Renal cortical epithelial cell (primary cell): ENCODE measurements around the gene HHATL. TPM values are rescaled to one million over a fixed set of nuclear protein-coding genes. Genes with fewer than 3 reads are reported as not detected.

Experiments
- DNase-seq: peaks from one replicate; pipeline ENCODE4 v3.0.0-alpha.2; 2011; ENCODE audit warnings: low read depth
- total RNA-seq: library from RNA; depleted of rRNA; stranded (reverse); fragments of >200 nt; gene quantifications from 2 replicates; pipeline ENCODE4 v1.2.3, GENCODE V29; 2014

HHATL gene
- total RNA-seq, 1 donor from 2014 or later, result not detected

DNA sequence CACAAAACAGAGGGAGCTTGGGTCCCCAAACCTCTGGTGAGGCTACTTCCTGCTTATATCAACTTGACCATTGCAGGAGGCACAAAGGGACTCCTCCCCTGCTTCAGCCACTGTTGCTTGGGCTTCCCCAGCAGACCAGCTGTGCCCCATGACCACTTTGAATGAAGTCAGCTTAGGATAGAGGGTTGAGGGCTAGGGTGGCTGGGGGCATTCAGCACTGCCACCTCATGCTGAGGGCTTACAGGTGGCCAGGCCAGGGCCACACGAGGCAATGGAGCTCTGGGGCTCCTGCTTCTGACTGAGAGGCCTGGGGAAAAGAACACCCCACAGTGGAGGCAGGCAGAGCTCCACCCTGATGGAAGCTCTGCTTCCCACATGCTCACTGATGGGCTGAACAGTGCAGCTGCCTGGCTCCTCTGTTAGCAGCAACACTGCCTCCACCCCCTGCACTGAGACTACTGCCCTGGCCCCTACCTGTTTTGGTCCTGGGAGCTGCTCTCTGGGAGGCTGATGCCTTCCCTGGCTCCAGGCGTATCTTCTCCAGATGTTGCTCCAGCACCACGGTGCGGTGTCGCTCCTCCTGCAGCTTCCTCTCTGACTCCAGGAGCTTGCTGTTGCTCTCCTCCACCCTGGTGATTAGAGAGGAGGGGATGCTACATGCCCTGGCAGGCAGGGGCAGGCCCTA lies 10.2 kb upstream of the HHATL start:
- DNase-seq, result no peak

GRCh38 chr3:42712344-42712648 lies 9.7 kb upstream of the HHATL start:
- no peak for DNase-seq

DNA sequence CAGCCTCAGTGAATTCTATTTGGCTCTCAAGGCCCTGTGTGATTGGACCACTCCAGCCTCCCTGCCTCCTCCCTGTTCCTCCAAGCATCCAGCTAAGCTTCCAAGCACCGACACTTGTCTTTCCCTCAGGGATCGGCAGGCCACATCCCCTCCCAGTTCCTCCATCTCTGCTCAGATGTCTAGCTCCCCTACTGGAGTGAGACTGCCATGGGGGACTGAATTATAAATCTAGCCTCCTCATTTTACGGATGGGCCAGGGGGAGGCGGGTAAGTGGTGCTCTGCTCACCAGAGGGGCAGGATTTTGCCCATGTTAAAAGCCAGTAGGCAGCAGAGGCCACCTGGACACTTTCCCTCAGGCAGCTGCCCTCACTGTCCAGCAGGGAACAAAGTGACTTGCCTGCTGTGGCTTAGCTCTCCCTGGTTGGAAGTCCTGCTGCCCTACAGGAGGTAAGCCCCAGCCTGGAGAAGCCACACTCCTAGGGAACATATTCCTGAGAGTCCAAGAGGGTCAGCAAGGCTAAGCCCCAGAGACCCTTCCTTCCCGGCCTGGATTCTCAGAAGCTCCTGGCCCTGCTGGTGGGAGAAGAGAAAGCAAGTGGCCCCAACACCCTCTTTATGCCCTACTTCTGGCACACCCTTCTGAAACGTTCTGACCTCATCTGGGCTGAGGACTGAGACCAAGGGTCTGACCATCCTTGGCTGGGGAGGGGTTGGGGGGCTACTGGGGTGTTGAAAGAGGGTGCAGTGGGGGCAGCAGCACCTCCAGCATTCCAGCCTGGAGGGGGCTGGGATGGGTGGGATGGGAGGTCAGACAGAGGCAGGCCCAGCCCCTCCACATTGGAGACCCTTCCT lies 9.1 kb upstream of the HHATL start:
- no peak for DNase-seq

DNA sequence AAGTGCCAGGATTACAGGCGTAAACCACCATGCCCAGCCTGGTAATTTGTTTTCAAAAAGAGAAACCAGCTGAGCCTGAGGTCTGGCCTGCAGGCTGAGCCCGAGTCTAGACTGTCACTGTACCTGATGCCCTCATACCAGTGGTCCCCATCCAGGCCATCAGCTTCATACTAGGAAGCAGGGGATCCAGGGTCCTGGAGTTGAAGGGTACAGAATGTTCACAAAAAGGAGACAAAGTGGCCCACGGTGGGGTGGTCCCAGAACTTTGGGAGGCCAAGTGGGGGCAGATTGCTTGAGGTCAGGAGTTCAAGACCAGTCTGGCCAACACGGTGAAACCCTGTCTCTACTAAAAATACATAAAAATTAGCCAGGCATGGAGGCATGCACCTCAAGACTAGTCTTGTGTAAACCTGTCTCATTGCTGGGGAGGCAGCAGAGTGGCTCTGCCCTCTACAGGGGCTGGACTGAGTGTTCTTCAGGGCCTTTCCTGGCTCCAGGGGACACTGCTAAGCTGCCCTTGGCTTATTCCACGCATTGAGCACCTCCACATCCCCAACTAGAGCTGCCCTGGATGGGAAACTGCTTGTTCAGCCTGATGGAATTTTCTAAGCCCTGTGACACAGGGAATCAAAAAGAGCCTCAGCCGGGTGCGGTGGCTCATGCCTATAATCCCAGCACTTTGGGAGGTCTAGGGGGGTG lies 7.9 kb upstream of the HHATL start:
- DNase-seq, result no peak

DNA sequence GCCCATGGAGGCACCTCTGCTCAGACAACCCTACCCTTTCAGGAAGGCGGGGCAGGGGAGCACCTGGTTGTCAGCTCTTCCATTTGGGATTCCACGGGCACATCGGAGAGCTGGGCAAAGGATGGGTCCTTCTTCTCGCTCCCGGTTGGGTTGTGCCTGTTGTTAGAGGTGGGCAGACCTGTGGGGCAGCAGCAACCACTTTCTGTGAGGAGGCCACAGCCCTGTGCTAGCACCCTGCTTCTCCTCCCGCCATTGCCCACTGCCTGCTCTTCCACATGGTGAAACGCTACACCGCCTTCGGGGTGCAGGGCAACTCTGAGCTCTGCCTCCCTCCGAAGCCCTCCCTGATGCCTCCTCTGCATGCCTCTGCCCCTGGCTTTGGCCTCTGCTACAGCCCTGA lies 7.0 kb upstream of the HHATL start:
- no peak for DNase-seq

DNA sequence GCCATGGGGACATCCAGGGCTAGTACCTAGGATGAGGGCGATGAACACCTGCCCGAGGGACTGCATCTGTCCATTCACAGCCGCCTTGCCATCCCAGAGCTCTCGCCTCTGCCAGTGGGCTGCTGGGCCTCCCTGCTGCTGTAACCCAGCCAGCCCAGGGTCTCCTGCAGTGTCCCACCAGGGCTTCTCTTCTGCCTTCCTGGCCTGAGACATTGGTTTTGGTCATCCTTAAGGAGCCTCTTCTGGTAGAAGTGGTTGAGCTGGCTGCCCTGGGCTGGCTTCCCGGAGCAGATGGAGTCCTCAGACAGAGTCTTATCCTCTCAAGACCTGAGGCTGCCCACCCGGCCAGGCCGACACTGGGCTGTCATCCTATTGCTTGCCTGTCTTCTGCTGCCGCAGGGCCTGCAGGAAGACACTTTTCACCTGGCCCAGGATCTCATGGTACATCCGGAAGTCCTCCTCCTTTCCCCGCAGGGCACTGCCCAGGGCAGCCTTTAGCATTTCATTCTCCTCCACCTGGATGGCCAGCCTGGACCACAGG lies 6.1 kb upstream of the HHATL start:
- no peak for DNase-seq

DNA sequence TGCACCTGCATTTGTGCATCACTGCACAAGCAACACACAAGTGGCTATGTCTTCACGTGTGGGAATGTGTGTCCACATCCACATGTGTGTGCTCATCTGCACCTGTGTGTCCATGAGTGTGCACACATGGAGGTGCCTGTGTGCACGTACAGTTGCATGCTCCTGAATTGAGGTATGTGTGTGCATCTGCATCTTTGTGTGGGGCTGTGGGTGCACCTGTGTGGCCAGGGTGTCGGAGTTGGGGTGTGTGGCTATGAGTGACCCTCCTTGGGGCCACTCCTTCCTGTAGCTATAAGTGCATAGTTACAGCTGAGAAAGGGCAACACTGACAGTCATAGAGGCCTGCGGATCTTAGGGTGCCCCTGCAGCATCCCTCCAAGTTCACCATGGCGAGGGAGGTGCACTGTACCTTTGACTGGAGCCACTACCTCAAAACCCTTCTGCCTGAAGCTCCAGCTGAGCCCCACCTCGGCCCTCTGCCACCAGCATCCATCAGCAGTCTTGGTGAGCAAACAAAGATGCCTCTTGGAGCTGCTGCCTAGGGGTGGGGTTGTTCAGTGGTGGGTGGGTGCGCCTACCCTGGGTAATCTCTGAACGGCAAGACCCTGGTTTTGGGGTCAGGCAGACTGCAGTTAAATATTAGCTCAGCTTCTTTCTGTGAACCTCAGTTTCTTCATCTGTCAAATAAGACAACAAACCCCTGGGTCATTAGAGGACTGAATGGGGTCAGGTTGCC lies 5.2 kb upstream of the HHATL start:
- no peak for DNase-seq

DNA sequence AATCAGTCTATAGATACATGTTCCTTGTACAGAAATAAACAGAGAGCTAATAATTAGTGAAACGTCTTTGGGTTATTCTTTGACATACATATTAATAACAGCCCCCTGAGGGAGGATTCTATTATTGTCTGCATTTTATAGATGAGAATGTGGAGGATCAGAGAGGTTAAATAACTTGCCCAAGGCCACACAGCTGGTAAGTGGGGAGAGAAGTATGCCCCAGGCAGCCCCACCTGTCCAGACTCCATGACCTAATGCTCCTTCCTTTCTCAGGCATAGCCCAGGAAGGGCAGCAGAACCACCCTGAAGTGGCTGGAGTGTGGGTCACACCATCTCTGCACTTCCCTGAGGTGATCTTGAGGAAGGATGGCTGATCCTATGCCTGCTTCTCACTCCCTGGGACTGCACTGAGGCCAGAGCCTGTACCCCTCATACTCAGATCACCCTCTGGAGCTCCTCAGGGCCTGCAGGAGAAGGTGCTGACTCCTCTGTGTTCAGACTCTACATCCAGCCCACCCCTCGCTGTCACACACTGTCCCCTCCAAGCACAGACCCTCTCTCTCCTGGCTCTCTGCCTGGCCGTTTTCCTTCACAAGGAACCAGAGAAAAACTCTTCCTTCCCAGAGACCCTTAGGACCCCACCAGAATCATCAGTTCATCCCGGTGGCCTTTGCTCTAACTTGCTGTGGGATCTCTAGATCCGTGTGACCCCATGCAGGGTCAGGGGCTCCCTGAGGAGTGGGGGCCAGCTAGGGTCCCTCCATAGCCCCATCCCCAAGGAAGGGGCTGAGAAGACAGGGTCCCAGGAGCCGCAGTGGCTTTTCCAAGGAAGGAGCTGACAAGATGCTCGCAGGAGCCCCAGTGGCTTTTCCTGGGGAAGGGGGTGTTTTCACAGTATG lies 4.4 kb upstream of the HHATL start:
- DNase-seq, result no peak

GRCh38 chr3:42705962-42706585 lies 3.5 kb upstream of the HHATL start:
- no peak for DNase-seq

DNA sequence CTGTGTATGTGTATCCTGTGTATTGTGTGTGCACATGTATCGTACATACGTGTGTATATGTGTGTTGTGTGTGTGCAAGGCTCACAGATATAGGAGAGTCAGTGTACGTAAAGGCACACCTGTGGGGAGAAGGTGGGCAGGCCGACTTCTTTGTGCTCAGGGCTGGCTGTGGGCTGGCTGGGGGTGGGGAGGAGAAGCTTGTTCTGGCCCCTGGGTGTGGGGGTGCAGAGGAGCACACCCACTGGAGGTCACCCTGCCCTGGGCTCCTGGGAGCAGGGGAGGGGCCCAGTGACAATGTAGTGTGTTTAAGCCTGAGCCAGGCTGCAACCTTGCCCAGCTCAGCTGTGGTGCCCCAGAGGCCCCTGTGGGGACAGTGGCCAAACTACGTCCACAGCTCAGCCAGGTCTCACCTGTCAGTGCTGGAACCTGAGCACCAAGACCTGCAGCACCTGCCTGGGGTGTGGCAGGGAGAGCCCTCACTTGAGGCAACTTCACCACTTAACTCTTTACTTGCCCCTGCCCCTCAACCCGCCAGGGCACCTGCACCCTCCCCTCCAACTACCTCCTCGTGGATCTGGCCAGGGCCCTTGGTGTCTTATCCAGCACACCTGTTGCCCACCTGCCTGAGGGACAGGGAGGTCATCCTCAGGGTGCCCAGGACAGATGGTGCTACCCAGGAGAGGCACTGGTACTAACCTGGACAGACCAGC lies 2.6 kb upstream of the HHATL start:
- DNase-seq, result no peak

GRCh38 chr3:42704136-42704841 lies 1.7 kb upstream of the HHATL start:
- DNase-seq, result no peak

DNA sequence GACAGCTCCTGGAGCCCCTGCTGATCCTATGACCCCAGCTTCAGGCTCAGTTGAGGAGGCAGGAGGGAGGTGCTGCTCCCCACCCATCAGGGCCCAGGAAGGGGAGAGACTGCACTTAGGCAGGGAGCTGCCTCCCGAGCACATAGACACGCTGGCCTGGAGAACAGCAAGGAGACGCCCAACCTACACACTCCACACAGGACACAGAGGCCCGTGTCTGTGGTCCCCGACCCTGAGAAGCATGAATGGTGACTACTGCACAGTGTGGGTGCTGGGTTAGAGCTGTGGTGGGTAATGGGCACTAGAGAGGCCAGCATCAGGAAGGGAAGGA lies 1.1 kb upstream of the HHATL start:
- DNase-seq, result no peak

- no peak for DNase-seq
These were observed 540 bp upstream of the HHATL start for GRCh38 chr3:42702982-42703694.

DNA sequence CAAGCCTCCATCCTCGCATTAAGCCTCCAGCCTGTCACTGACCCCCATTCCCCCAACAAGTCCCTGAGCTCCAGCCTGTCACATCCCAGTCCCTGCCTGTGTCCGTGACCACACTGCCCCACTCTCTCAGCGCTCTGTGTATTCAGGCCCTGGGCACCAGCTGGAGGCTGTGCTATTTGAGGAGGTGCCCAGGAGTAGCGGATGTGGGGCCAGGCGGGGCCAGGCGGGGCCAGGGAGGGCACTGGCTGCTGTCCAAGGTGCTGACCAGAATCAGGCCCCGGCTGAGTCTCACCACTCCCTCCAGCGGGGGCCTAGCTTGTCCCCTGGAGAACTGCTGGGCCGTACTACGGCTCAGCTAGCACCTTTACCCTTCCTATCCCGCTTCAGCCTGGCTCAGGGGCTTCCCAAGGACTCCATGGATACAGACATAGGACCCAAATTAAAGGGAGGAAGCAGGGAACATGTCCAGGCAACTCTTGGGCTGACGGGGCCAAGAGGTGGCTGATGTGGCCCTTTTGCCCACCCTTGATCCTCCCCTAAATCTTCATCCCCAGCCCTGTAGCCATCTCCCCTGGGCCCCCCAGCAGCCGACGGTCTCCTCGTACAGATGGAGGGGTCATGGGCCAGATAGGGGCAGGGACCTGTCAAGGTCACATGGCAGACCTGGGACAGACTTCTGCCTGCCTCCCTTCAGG lies 1.1 kb downstream of the HHATL start:
- DNase-seq, result peak; percentile 16

- no peak for DNase-seq
These were observed 2.0 kb downstream of the HHATL start for GRCh38 chr3:42700366-42701288.

DNA sequence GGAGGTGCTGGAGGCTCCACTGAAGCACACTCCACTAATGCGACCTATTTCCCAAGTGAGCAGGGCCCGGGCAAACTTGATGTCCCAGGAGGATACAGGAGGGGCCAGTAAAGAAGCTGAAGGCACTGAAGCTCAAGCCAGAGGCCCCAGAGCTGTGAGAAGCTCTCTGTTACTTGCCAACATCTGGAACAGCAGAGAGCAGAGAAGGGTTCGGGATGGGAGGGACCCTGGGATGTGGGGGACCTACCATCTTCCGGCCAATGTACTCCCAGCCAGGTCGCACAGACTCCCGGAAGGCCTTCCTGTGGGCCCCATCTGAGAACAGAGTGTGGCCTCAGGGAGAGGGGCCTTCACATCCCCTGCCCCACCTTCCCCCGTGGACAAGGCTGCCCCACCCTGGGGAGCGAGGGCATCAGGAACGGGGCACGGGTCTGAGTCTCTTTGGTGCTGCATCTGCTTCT lies 3.1 kb downstream of the HHATL start:
- no peak for DNase-seq

DNA sequence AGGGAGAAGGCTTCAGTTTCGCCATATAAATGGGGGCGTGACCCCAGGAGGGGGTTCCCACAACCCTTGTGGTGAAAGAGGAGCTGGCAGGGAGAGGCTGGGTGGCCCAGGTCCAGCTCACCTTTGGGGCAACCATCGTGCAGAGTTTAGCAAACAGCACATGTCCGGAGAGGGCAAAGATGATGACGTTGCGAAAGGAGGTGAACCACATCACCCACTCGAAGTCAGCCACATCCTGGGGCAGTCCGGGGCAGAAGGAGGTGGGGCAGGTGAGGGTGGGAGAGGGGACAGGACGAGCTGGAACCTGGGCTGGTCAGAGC lies 3.7 kb downstream of the HHATL start:
- DNase-seq, result peak; percentile 19
